GM13977 (cell line): ENCODE data around the gene P2RY14.
"Not testable (repeated sequence)": the region's sequence is repeated elsewhere in the genome, so short reads cannot be mapped to it uniquely, and the experiment has no call there.

Experiments used
- DNase-seq: peaks from one replicate; pipeline ENCODE4 v3.0.0; 2012; ENCODE audit warnings: low spot score
- CTCF ChIP-seq: IDR thresholded peaks from 2 replicates; pipeline ENCODE4 v1.5.1; 2012; ENCODE audit warnings: mild to moderate bottlenecking, control low read depth; ENCODE audit not compliant: insufficient read depth; ENCODE audit errors: extremely low read depth, missing control alignments
- in situ Hi-C: fragments of 300-500 bp; cut with MboI; formaldehyde crosslinking; loops from one replicate; pipeline ENCODE4 v1.12.0; 2022; ENCODE audit warnings: low sequenced_read_pairs, low pct_unique_long_range_greater_than_20kb, mixed read lengths, inconsistent platforms; ENCODE audit not compliant: unreplicated experiment

Gene P2RY14

GRCh38 chr3:151232991-151233390 is 45.4 kb downstream of the P2RY14 start:
- in situ Hi-C loops = no loop called here
- DNase-seq = no peak

GRCh38 chr3:151232403-151232802 is 45.9 kb downstream of the P2RY14 start:
- in situ Hi-C loops, DNase-seq: not testable (repeated sequence)

More at GRCh38 chr3:151232991-151233390, 45.4 kb downstream of the P2RY14 start:
- no peak for TF ChIP-seq CTCF

GRCh38 chr3:151230646-151231045 is 47.7 kb downstream of the P2RY14 start:
- in situ Hi-C loops = no loop called here
- DNase-seq = peak; percentile 33
- no peak for TF ChIP-seq CTCF

GRCh38 chr3:151228666-151229040 is 49.7 kb downstream of the P2RY14 start:
- DNase-seq = no peak
- in situ Hi-C loops = loop anchor here (5.0 to 10.0 kb wide), 2 partner anchors 49 to 64 kb away; partner anchors contain the start of gene P2RY14
- TF ChIP-seq CTCF = no peak

GRCh38 chr3:151227807-151228665 is 50.3 kb downstream of the P2RY14 start:
- DNase-seq = peak; percentile 78
- TF ChIP-seq CTCF = peak; percentile 88
- in situ Hi-C loops = loop anchor here (5.0 to 10.0 kb wide), 2 partner anchors 49 to 63 kb away; partner anchors contain the start of gene P2RY14

- TF ChIP-seq CTCF = no peak
- in situ Hi-C loops = loop anchor here (5.0 to 10.0 kb wide), 2 partner anchors 50 to 63 kb away; partner anchors contain the start of gene P2RY14
- no peak for DNase-seq
Observed at GRCh38 chr3:151227266-151227806, 51.0 kb downstream of the P2RY14 start.

GRCh38 chr3:151226825-151227224 is 51.5 kb downstream of the P2RY14 start:
- no peak for TF ChIP-seq CTCF
- in situ Hi-C loops = loop anchor here (5.0 to 10.0 kb wide), 2 partner anchors 50 to 62 kb away; partner anchors contain the start of gene P2RY14
- no peak for DNase-seq
